SK-N-SH (cell line): ENCODE data around the gene EEF1AKMT4. TPM values are rescaled to one million over a fixed set of nuclear protein-coding genes. Genes with fewer than 3 reads are reported as not detected.

Experiments used
- CTCF ChIA-PET: fragments of 300-600, 350-600 bp; formaldehyde crosslinking; extraction: SDS; loops from one replicate; lab custom pipeline; 2021; lab: Yijun Ruan, JAX
- POLR2A ChIA-PET: fragments of 350-600 bp; sonication (Branson Sonifier 250); formaldehyde crosslinking; extraction: SDS; loops from one replicate; lab custom pipeline; 2020; ENCODE audit warnings: antibody characterized with exemption, inconsistent platforms; lab: Yijun Ruan, JAX
- DNase-seq: peaks from one replicate; pipeline ENCODE4 v3.0.0; 2012
- H2AFZ ChIP-seq: fragments of 200-600 bp; sonication (generic); 2 replicates; pipeline ENCODE4 v1.8.1; 2016; ENCODE audit warnings: antibody characterized with exemption, mild to moderate bottlenecking, low read depth
- H3F3A ChIP-seq: fragments of 200-600 bp; sonication (generic); replicated peaks from 2 replicates; pipeline ENCODE3; 2016; ENCODE audit warnings: antibody characterized with exemption, mild to moderate bottlenecking; ENCODE audit not compliant: insufficient read depth
- H3K27ac ChIP-seq, 2 experiments: fragments of 200-500 bp in 1 of 2; fragments of 200-600 bp in 1 of 2; sonication (Bioruptor generic) in 1 of 2; sonication (generic), shearing (Covaris generic) in 1 of 2; 2 replicates each; pipeline versions ENCODE4 v1.5.1 to v1.6.1; 2014 to 2016; ENCODE audit warnings: low read depth in 2 of 2, inconsistent platforms in 1 of 2, low read length in 1 of 2, mild to moderate bottlenecking in 1 of 2, mixed read lengths in 1 of 2
- H3K27me3 ChIP-seq: fragments of 200-600 bp; sonication (generic), shearing (Covaris generic); 2 replicates; pipeline ENCODE4 v1.6.1; 2016; ENCODE audit warnings: mixed run types; ENCODE audit not compliant: insufficient read depth
- H3K36me3 ChIP-seq, 2 experiments: fragments of 200-500 bp in 1 of 2; fragments of 200-600 bp in 1 of 2; sonication (Bioruptor generic) in 1 of 2; sonication (generic) in 1 of 2; replicated peaks in 1 of 2; 2 replicates each; pipeline versions ENCODE3 to v1.5.1; 2014 to 2016; ENCODE audit warnings: low read length in 1 of 2, mild to moderate bottlenecking in 1 of 2; ENCODE audit not compliant: insufficient read depth in 2 of 2, control insufficient read depth in 1 of 2
- H3K4me1 ChIP-seq, 2 experiments: fragments of 200-500 bp in 1 of 2; fragments of 200-600 bp in 1 of 2; sonication (Bioruptor generic) in 1 of 2; sonication (generic), shearing (Covaris generic) in 1 of 2; 2 replicates each; pipeline versions ENCODE4 v1.5.1 to v1.6.1; 2014 to 2016; ENCODE audit warnings: low read depth in 1 of 2, low read length in 1 of 2, mixed run types in 1 of 2; ENCODE audit not compliant: insufficient read depth in 2 of 2, control insufficient read depth in 1 of 2
- H3K4me2 ChIP-seq: fragments of 200-600 bp; sonication (generic), shearing (Covaris generic); 2 replicates; pipeline ENCODE4 v1.6.1; 2017; ENCODE audit warnings: mixed run types
- H3K4me3 ChIP-seq, 2 experiments: fragments of 200-500 bp in 1 of 2; fragments of 200-600 bp in 1 of 2; sonication (Bioruptor generic) in 1 of 2; sonication (generic), shearing (Covaris generic) in 1 of 2; 2 replicates each; pipeline versions ENCODE4 v1.5.1 to v1.8.1; 2014 to 2016; ENCODE audit warnings: low read depth in 2 of 2, inconsistent platforms in 1 of 2, low read length in 1 of 2, mild to moderate bottlenecking in 1 of 2, mixed read lengths in 1 of 2, moderate library complexity in 1 of 2
- H3K79me2 ChIP-seq: fragments of 200-600 bp; sonication (generic); 2 replicates; pipeline ENCODE4 v1.8.1; 2017; ENCODE audit warnings: mild to moderate bottlenecking; ENCODE audit not compliant: insufficient read depth
- H3K9ac ChIP-seq: fragments of 200-600 bp; sonication (generic); 2 replicates; pipeline ENCODE4 v1.6.1; 2017; ENCODE audit warnings: mixed run types
- H3K9me2 ChIP-seq: fragments of 200-600 bp; sonication (generic); 2 replicates; pipeline ENCODE4 v1.6.1; 2017; ENCODE audit warnings: mixed run types
- H3K9me3 ChIP-seq: fragments of 200-600 bp; sonication (generic); 2 replicates; pipeline ENCODE4 v1.6.1; 2017; ENCODE audit warnings: mixed run types, mild to moderate bottlenecking, moderate library complexity
- H4K20me1 ChIP-seq: fragments of 200-600 bp; sonication (generic); 2 replicates; pipeline ENCODE4 v1.6.1; 2017; ENCODE audit warnings: mild to moderate bottlenecking, mixed run types; ENCODE audit not compliant: insufficient read depth
- CHD2 ChIP-seq: fragments of 150-350 bp; IDR thresholded peaks from 2 replicates; pipeline ENCODE4 v1.6.1; 2018; ENCODE audit warnings: low read length; ENCODE audit not compliant: partially characterized antibody
- CTCF ChIP-seq: fragments of 200-600 bp; sonication (generic); IDR thresholded peaks from 2 replicates; pipeline ENCODE4 v1.6.1; 2017; ENCODE audit warnings: antibody characterized with exemption, mild to moderate bottlenecking, moderate library complexity
- ELF1 ChIP-seq: IDR thresholded peaks from 2 replicates; pipeline ENCODE4 v1.4.0; 2012
- EZH2phosphoT487 ChIP-seq: fragments of 200-600 bp; sonication (generic); IDR thresholded peaks from 2 replicates; pipeline ENCODE4 v1.6.1; 2017; ENCODE audit warnings: low read depth, mixed run types, mild to moderate bottlenecking, antibody characterized with exemption, moderate library complexity, borderline replicate concordance
- GABPA ChIP-seq: IDR thresholded peaks from 2 replicates; pipeline ENCODE4 v1.4.0; 2012; ENCODE audit warnings: low read depth, mild to moderate bottlenecking
- GATA2 ChIP-seq: sonication (generic); formaldehyde crosslinking; IDR thresholded peaks from 2 replicates; pipeline ENCODE4 v1.5.0; 2020; ENCODE audit warnings: mild to moderate bottlenecking, missing genetic modification reagents
- MAX ChIP-seq: IDR thresholded peaks from 2 replicates; pipeline ENCODE4 v1.4.0; 2012; ENCODE audit warnings: low read depth
- MEF2A ChIP-seq: IDR thresholded peaks from 2 replicates; pipeline ENCODE4 v1.4.0; 2012; ENCODE audit warnings: low read depth, borderline replicate concordance
- MXI1 ChIP-seq: IDR thresholded peaks from 2 replicates; pipeline ENCODE4 v1.6.1; 2012; ENCODE audit warnings: mild to moderate bottlenecking, low read depth, low read length, improper control_type of control experiment
- POLR2AphosphoS5 ChIP-seq: IDR thresholded peaks from 2 replicates; pipeline ENCODE4 v1.6.1; 2012; ENCODE audit warnings: low read depth, low read length
- RAD21 ChIP-seq: IDR thresholded peaks from 2 replicates; pipeline ENCODE4 v1.6.1; 2012; ENCODE audit warnings: mild to moderate bottlenecking, low read length
- RXRA ChIP-seq: IDR thresholded peaks from 2 replicates; pipeline ENCODE4 v1.4.0; 2012; ENCODE audit warnings: low read depth, mild to moderate bottlenecking, borderline replicate concordance
- WGBS: methylation state at CpG from one replicate; pipeline ENCODE4 v1.1.6; 2017; ENCODE audit warnings: low lambda C conversion rate; 5-methylcytosine and 5-hydroxymethylcytosine counted together
- polyA plus RNA-seq, 3 experiments: library from polyadenylated mRNA; depleted of rRNA; stranded (reverse); fragments of >200 nt; gene quantifications; 2 replicates each; pipeline ENCODE4 v1.2.3, GENCODE V29; 2012
- TF ChIP-seq, protein P1 (sequence below): fragments of 150-350 bp; IDR thresholded peaks from 2 replicates; pipeline ENCODE4 v1.6.1; 2016; ENCODE audit warnings: mild to moderate bottlenecking, low read depth, low read length

Gene EEF1AKMT4
- polyA plus RNA-seq, 1 of the 3 experiments (the other 2 are of a cell fraction): 9.3 TPM

GRCh38 chr3:184242297-184242685, 7.2 kb upstream of the EEF1AKMT4 start:
- no peak for DNase-seq
- Histone ChIP-seq H3K4me1 (no peaks in the 10 kb centered on the region; a peak in 1 of 4 replicates), H3K36me3 (peaks cover 6 to 38% of the 10 kb centered on the region in 2 experiments), H2AFZ (no peak overlapping the region), H3K27ac (no peak overlapping the region), H3K79me2 (peaks cover 8% of the 10 kb centered on the region)
- ChIA-PET POLR2A (interaction anchor here (0.9 to 1.2 kb wide), 2 partner anchors 10 to 12 kb away, joined by 3 read pairs; no protein-coding TSS in a partner anchor), CTCF (interaction anchor here (1.3 to 3.6 kb wide), 4 partner anchors 10 to 346 kb away, joined by 5 to 18 read pairs (median 12); partner anchors contain the start of gene VWA5B2)
- WGBS: 80% methylated on average over 3 of the region's 5 CpGs
- TF ChIP-seq MEF2A (no peak), POLR2AphosphoS5 (no peak), CTCF (no peak), CHD2 (no peak), MAX (no peak)
- TF ChIP-seq, protein P1, sequence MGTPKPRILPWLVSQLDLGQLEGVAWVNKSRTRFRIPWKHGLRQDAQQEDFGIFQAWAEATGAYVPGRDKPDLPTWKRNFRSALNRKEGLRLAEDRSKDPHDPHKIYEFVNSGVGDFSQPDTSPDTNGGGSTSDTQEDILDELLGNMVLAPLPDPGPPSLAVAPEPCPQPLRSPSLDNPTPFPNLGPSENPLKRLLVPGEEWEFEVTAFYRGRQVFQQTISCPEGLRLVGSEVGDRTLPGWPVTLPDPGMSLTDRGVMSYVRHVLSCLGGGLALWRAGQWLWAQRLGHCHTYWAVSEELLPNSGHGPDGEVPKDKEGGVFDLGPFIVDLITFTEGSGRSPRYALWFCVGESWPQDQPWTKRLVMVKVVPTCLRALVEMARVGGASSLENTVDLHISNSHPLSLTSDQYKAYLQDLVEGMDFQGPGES: no peak
- TF ChIP-seq, all 33 proteins: peak for 0
- no peak overlapping the region for H3K4me3 ChIP-seq
- H3K4me2 ChIP-seq: no peak overlapping the region
- H3K9ac ChIP-seq: no peak overlapping the region
- no peaks in the 10 kb centered on the region for H3K27me3 ChIP-seq
- H3F3A ChIP-seq: no peaks in the 10 kb centered on the region
- H3K9me3 ChIP-seq: no peaks in the 10 kb centered on the region
- H4K20me1 ChIP-seq: 0 out of 2 replicates have a peak, but pooled peaks cover 11% of the 10 kb centered on the region
- H3K9me2 ChIP-seq: no peaks in the 10 kb centered on the region

DNA sequence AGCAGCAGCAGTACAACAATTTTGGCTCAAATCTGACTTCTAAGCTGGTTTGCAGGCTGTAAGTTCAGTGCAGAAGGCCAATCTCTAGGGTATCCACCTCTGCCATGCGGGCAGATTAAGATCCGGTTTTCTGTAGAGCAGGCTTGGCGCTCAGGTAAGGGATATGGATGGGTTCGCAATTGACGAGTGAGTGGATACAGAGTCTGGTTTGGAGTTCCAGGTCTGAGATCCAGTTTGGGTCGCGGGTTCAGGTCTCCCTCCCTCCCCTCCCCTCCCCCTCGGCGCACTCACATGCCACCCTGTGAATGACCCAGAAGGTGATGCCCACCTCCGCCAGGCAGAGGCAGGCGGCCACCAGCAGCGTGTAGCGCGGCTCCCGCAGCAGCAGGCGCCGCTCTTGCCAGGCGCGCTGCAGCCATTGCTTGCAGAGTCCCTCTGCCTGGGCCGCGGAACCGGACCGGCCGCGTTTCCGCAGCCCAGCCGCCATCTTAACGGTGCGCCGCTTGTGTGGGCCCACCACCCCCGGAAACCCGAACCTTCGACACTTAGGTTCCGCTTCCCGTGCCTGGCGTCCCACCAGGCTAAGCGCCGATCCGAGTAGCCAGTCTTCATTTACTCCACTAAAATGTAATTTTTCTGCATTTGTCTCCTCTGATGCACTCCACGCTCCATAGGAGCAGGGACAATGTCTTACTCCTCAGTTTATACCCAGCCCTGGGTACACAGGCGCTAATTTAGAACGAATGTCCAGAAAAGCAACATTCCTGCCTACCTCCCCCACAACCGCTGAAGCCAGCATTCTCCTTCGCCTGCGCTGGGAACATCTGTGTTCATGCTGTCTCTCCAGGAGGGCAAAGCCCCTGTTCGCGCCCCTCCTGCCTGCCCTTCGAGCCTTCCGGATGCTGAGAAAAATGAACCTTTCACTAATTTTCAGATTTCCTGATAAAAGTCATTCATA, 739 bp upstream of the EEF1AKMT4 start, which contains the start of gene ALG3:
Gene ALG3 (minus strand): TSS at position 509 of the 958 bp plus-strand sequence. CDS start 22 bp downstream, at position 487.
- CTCF ChIA-PET: interaction anchor here (1.0 to 4.1 kb wide), 18 partner anchors 9 to 353 kb away, joined by 3 to 30 read pairs (median 11); partner anchors contain the start of genes ABCF3, AP2M1, EIF2B5 and VWA5B2
- peaks cover 0 to 3% of the 10 kb centered on the region in 2 experiments; a peak in 2 of 4 replicates for H3K4me1 ChIP-seq
- peak within 1 kb of the TSS; percentile 88 to 94 for H3K27ac ChIP-seq
- H3K79me2 ChIP-seq: peaks cover 22% of the 10 kb centered on the region
- WGBS: under 1% methylated on average over 21 of the region's 49 CpGs
- H3K9me3 ChIP-seq: no peaks in the 10 kb centered on the region
- no peaks in the 10 kb centered on the region for H4K20me1 ChIP-seq
- peak within 1 kb of the TSS; percentile 94 to 97 for H3K4me3 ChIP-seq
- no peaks in the 10 kb centered on the region for H3K9me2 ChIP-seq
- H3F3A ChIP-seq: peaks cover 10% of the 10 kb centered on the region
- peaks cover 4 to 21% of the 10 kb centered on the region in 2 experiments for H3K36me3 ChIP-seq
- DNase-seq: peak; percentile 89
- peak within 1 kb of the TSS; percentile 100 for H3K4me2 ChIP-seq
- H3K9ac ChIP-seq: peak within 1 kb of the TSS; percentile 82
- peak within 1 kb of the TSS; percentile 99 for H2AFZ ChIP-seq
- POLR2A ChIA-PET: no interaction called here
- no peaks in the 10 kb centered on the region for H3K27me3 ChIP-seq
- TF ChIP-seq RXRA (no peak), GATA2 (CRISPR knock-in tag) (no peak), MAX (peak; percentile 91), ELF1 (peak; percentile 69; the same call in 1 of the 2 replicates), POLR2AphosphoS5 (peak; percentile 86), EZH2phosphoT487 (no peak), GABPA (peak; percentile 85), CTCF (no peak), MXI1 (peak; percentile 60; the same call in 1 of the 2 replicates), RAD21 (no peak), CHD2 (peak; percentile 73)
